GM23338 (cell line): ENCODE measurements around the gene QRFPR. TPM values are rescaled to one million over a fixed set of nuclear protein-coding genes. Genes with fewer than 3 reads are reported as not detected.
A peak's percentile ranks its signal among the peaks of the same experiment; 100 is the strongest.

Source experiments
- ATAC-seq: fragments of 200-7000 bp; cut with Tn5 transposase; 3 replicates; pipeline ENCODE4 v1.9.1; 2020
- DNase-seq: peaks from one replicate; pipeline ENCODE4 v3.0.0-alpha.2; 2015; ENCODE audit warnings: low spot score
- H2AFZ ChIP-seq: fragments of 200-600 bp; sonication (generic); 2 replicates; pipeline ENCODE4 v1.8.0; 2016; ENCODE audit warnings: antibody characterized with exemption, mild to moderate bottlenecking, moderate library complexity
- H3F3A ChIP-seq: fragments of 200-600 bp; sonication (generic); replicated peaks from 2 replicates; pipeline ENCODE4 v1.8.0; 2017; ENCODE audit warnings: antibody characterized with exemption, mixed run types, low read depth
- H3K27ac ChIP-seq: fragments of 200-600 bp; sonication (generic); 2 replicates; pipeline ENCODE4 v1.6.1; 2016; ENCODE audit warnings: low read depth
- H3K27me3 ChIP-seq: fragments of 200-600 bp; sonication (generic); 2 replicates; pipeline ENCODE4 v1.8.0; 2016; ENCODE audit warnings: mild to moderate bottlenecking, mixed run types, moderate library complexity; ENCODE audit not compliant: insufficient read depth
- H3K36me3 ChIP-seq: fragments of 200-600 bp; sonication (generic); 2 replicates; pipeline ENCODE4 v1.8.0; 2016; ENCODE audit warnings: mild to moderate bottlenecking; ENCODE audit not compliant: insufficient read depth
- H3K4me1 ChIP-seq: fragments of 200-600 bp; sonication (generic); 2 replicates; pipeline ENCODE4 v1.8.0; 2016; ENCODE audit warnings: mild to moderate bottlenecking, moderate library complexity; ENCODE audit not compliant: insufficient read depth
- H3K4me2 ChIP-seq: fragments of 200-600 bp; sonication (generic); 2 replicates; pipeline ENCODE4 v1.7.1; 2017; ENCODE audit warnings: mixed run types
- H3K4me3 ChIP-seq: fragments of 200-600 bp; sonication (generic); 2 replicates; pipeline ENCODE4 v1.6.1; 2016; ENCODE audit warnings: mixed run types
- H3K79me2 ChIP-seq: fragments of 200-600 bp; sonication (generic); replicated peaks from 2 replicates; pipeline ENCODE4 v1.8.0; 2017; ENCODE audit warnings: mild to moderate bottlenecking; ENCODE audit not compliant: insufficient read depth
- H3K9me2 ChIP-seq: fragments of 200-600 bp; sonication (generic); 2 replicates; pipeline ENCODE4 v1.8.0; 2017; ENCODE audit not compliant: insufficient read depth
- H4K20me1 ChIP-seq: fragments of 200-600 bp; sonication (generic); replicated peaks from 2 replicates; pipeline ENCODE4 v1.8.0; 2017; ENCODE audit warnings: mild to moderate bottlenecking; ENCODE audit not compliant: insufficient read depth
- H3K27ac Mint-ChIP-seq: 2 replicates; pipeline ENCODE4 v1.8.0; 2020; ENCODE audit warnings: inconsistent platforms, mild to moderate bottlenecking, moderate library complexity, mixed read lengths
- H3K27me3 Mint-ChIP-seq: 3 replicates; pipeline ENCODE4 v1.8.0; 2022; ENCODE audit warnings: low read depth, mild to moderate bottlenecking, moderate library complexity, mixed read lengths, inconsistent platforms; ENCODE audit not compliant: insufficient read depth, poor library complexity
- H3K36me3 Mint-ChIP-seq: 3 replicates; pipeline ENCODE4 v1.8.0; 2021; ENCODE audit warnings: low read depth, mild to moderate bottlenecking, inconsistent platforms, moderate library complexity, mixed read lengths
- H3K4me1 Mint-ChIP-seq: 3 replicates; pipeline ENCODE4 v1.8.0; 2020; ENCODE audit warnings: mild to moderate bottlenecking, inconsistent platforms, mixed read lengths
- H3K4me3 Mint-ChIP-seq: 3 replicates; pipeline ENCODE4 v1.8.0; 2021; ENCODE audit warnings: moderate library complexity, mild to moderate bottlenecking, inconsistent platforms, mixed read lengths
- H3K9me3 Mint-ChIP-seq: 3 replicates; pipeline ENCODE4 v1.8.0; 2020; ENCODE audit warnings: moderate library complexity, mild to moderate bottlenecking, inconsistent platforms, mixed read lengths
- JUNB ChIP-seq: IDR thresholded peaks from one replicate; pipeline ENCODE4 v1.6.1; 2016; ENCODE audit warnings: antibody characterized with exemption; ENCODE audit not compliant: unreplicated experiment
- NANOG ChIP-seq: IDR thresholded peaks from 2 replicates; pipeline ENCODE4 v1.6.1; 2016; ENCODE audit warnings: antibody characterized with exemption, borderline replicate concordance
- POLR2AphosphoS5 ChIP-seq: IDR thresholded peaks from 2 replicates; pipeline ENCODE4 v1.6.1; 2016; ENCODE audit warnings: antibody characterized with exemption, low read depth
- STAT1 ChIP-seq: IDR thresholded peaks from one replicate; pipeline ENCODE4 v1.6.1; 2016; ENCODE audit warnings: antibody characterized with exemption; ENCODE audit not compliant: unreplicated experiment
- ZNF114 ChIP-seq: fragments of 250-450 bp; sonication (Bioruptor Pico); IDR thresholded peaks from 2 replicates; pipeline ENCODE4 v1.5.0; 2020; ENCODE audit warnings: mild to moderate bottlenecking, moderate library complexity
- polyA plus RNA-seq: library from polyadenylated mRNA; unstranded; fragments of >200 nt; fragmentation: Nextera tagmentation; extraction: Ambion mirVana; gene quantifications from 2 replicates; pipeline ENCODE4 v1.2.1, GENCODE V29; 2016
- total RNA-seq: library from RNA; depleted of rRNA; stranded (reverse); fragments of >200 nt; shearing (Covaris generic); gene quantifications from 2 replicates; pipeline ENCODE4 v1.2.3, GENCODE V29; 2014
- TF ChIP-seq, protein P1 (sequence below): fragments of 250-450 bp; sonication (Bioruptor Pico); IDR thresholded peaks from 2 replicates; pipeline ENCODE4 v1.5.0; 2020; ENCODE audit warnings: mild to moderate bottlenecking, moderate library complexity
- TF ChIP-seq, protein P2 (sequence below), 2 experiments: fragments of 200-600 bp in 1 of 2; sonication (generic) in 1 of 2; conservative IDR thresholded peaks; 2 replicates each; pipeline versions ENCODE4 v1.5.1 to v1.6.1; 2016 to 2017; ENCODE audit warnings: antibody characterized with exemption in 2 of 2, low read depth in 2 of 2, mild to moderate bottlenecking in 2 of 2, moderate library complexity in 1 of 2

Gene QRFPR
- total and polyA plus RNA-seq, 2 experiments from 2014 or later = 0.27 to 1.3 TPM

GRCh38 chr4:121308328-121308663 is 72.5 kb downstream of the QRFPR start (continued):
- TF ChIP-seq, protein P1, sequence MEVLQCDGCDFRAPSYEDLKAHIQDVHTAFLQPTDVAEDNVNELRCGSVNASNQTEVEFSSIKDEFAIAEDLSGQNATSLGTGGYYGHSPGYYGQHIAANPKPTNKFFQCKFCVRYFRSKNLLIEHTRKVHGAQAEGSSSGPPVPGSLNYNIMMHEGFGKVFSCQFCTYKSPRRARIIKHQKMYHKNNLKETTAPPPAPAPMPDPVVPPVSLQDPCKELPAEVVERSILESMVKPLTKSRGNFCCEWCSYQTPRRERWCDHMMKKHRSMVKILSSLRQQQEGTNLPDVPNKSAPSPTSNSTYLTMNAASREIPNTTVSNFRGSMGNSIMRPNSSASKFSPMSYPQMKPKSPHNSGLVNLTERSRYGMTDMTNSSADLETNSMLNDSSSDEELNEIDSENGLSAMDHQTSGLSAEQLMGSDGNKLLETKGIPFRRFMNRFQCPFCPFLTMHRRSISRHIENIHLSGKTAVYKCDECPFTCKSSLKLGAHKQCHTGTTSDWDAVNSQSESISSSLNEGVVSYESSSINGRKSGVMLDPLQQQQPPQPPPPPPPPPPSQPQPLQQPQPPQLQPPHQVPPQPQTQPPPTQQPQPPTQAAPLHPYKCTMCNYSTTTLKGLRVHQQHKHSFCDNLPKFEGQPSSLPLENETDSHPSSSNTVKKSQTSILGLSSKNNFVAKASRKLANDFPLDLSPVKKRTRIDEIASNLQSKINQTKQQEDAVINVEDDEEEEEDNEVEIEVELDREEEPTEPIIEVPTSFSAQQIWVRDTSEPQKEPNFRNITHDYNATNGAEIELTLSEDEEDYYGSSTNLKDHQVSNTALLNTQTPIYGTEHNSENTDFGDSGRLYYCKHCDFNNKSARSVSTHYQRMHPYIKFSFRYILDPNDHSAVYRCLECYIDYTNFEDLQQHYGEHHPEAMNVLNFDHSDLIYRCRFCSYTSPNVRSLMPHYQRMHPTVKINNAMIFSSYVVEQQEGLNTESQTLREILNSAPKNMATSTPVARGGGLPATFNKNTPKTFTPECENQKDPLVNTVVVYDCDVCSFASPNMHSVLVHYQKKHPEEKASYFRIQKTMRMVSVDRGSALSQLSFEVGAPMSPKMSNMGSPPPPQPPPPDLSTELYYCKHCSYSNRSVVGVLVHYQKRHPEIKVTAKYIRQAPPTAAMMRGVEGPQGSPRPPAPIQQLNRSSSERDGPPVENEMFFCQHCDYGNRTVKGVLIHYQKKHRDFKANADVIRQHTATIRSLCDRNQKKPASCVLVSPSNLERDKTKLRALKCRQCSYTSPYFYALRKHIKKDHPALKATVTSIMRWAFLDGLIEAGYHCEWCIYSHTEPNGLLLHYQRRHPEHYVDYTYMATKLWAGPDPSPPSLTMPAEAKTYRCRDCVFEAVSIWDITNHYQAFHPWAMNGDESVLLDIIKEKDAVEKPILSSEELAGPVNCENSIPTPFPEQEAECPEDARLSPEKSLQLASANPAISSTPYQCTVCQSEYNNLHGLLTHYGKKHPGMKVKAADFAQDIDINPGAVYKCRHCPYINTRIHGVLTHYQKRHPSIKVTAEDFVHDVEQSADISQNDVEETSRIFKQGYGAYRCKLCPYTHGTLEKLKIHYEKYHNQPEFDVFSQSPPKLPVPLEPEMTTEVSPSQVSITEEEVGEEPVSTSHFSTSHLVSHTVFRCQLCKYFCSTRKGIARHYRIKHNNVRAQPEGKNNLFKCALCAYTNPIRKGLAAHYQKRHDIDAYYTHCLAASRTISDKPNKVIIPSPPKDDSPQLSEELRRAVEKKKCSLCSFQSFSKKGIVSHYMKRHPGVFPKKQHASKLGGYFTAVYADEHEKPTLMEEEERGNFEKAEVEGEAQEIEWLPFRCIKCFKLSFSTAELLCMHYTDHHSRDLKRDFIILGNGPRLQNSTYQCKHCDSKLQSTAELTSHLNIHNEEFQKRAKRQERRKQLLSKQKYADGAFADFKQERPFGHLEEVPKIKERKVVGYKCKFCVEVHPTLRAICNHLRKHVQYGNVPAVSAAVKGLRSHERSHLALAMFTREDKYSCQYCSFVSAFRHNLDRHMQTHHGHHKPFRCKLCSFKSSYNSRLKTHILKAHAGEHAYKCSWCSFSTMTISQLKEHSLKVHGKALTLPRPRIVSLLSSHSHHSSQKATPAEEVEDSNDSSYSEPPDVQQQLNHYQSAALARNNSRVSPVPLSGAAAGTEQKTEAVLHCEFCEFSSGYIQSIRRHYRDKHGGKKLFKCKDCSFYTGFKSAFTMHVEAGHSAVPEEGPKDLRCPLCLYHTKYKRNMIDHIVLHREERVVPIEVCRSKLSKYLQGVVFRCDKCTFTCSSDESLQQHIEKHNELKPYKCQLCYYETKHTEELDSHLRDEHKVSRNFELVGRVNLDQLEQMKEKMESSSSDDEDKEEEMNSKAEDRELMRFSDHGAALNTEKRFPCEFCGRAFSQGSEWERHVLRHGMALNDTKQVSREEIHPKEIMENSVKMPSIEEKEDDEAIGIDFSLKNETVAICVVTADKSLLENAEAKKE (CRISPR knock-in tag) = no peak
- TF ChIP-seq POLR2AphosphoS5 (no peak), ZNF114 (CRISPR knock-in tag) (no peak), JUNB (no peak), STAT1 (no peak)

DNA sequence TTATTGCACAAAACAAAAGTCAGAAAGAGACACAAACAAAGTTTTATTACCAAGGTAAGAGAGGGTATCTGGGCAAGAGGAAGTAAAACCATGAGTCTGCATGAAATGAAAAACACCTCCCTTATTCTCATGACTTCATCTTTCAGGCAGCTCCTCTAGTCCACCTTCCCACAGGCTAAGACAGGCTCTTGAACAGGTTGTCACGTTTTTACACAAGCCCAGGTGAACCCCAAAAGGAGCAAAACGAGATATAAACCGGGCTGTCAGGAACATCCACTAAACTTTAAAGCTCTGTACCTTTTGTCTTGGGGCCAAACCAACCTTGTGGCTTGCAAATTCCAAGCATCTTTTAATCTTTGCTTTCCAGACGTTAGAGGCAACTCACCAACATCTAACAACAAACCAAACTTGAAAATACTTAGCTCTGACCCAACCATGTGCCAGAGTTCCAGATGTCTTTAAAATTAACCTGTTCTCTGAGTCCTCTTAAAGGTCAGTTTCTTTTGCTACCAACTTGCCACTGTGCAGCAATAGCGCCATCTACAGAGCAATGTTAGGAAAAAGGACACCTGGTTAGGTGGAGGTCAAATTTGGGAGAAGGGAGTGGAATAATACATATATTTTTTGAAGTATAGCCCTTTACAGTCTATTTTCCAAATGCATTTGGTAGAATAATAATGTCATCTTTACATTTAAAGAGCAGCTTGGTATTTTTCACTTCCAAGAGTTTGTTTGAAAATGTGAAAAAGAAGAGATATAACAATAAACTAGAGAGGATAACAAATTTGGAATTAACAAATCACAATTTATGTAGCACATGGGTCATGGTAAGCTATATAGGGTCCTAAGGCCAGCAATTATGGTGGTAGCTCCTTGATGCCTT is 73.1 kb downstream of the QRFPR start:
- Mint-ChIP-seq H3K4me3 (no peak overlapping the region), H3K27ac (no peak overlapping the region), H3K27me3 (peaks cover 2% of the 10 kb centered on the region), H3K4me1 (no peaks in the 10 kb centered on the region), H3K36me3 (no peaks in the 10 kb centered on the region), H3K9me3 (no peaks in the 10 kb centered on the region)
- ATAC-seq = peak; percentile 85
- no peak overlapping the region for H3K4me2 ChIP-seq
- TF ChIP-seq, protein P2, sequence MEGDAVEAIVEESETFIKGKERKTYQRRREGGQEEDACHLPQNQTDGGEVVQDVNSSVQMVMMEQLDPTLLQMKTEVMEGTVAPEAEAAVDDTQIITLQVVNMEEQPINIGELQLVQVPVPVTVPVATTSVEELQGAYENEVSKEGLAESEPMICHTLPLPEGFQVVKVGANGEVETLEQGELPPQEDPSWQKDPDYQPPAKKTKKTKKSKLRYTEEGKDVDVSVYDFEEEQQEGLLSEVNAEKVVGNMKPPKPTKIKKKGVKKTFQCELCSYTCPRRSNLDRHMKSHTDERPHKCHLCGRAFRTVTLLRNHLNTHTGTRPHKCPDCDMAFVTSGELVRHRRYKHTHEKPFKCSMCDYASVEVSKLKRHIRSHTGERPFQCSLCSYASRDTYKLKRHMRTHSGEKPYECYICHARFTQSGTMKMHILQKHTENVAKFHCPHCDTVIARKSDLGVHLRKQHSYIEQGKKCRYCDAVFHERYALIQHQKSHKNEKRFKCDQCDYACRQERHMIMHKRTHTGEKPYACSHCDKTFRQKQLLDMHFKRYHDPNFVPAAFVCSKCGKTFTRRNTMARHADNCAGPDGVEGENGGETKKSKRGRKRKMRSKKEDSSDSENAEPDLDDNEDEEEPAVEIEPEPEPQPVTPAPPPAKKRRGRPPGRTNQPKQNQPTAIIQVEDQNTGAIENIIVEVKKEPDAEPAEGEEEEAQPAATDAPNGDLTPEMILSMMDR (conservative IDR thresholded peaks at IDR 0.05; ENCODE audit: low read depth in 2 of 2) = peak; percentile 96 to 97
- TF ChIP-seq, protein P1 (CRISPR knock-in tag) = no peak
- TF ChIP-seq NANOG = no peak
- H3K36me3 ChIP-seq = no peaks in the 10 kb centered on the region
- peak overlapping the region; percentile 12; the same call in 1 of the 2 replicates for H2AFZ ChIP-seq
- H3K4me3 ChIP-seq = no peak overlapping the region
- H3K9me2 ChIP-seq = no peaks in the 10 kb centered on the region
- H4K20me1 ChIP-seq = no peaks in the 10 kb centered on the region
- no peaks in the 10 kb centered on the region for H3F3A ChIP-seq
- no peaks in the 10 kb centered on the region for H3K27me3 ChIP-seq
- no peaks in the 10 kb centered on the region for H3K79me2 ChIP-seq
- no peak overlapping the region for H3K27ac ChIP-seq
- no peaks in the 10 kb centered on the region for H3K4me1 ChIP-seq
- peak; percentile 85 for DNase-seq
